Tibial artery (tissue), 4 donors: ENCODE measurements around the gene SLC25A30.
A peak's percentile ranks its signal among the peaks of the same experiment; 100 is the strongest.
"Not testable (repeated sequence)": the region's sequence is repeated elsewhere in the genome, so short reads cannot be mapped to it uniquely, and the experiment has no call there.

ENCODE experiments used
- DNase-seq, 2 donors: peaks; one replicate each; pipeline ENCODE4 v3.0.0-alpha.2; 2019
- H3K27ac ChIP-seq, 2 donors: fragments of 200-600 bp; sonication (generic) in 1 of 2; 1 replicate in 1 of 2; 2 replicates in 1 of 2; pipeline ENCODE4 v1.5.1; 2018 to 2019; ENCODE audit warnings: mild to moderate bottlenecking in 1 of 2
- H3K27me3 ChIP-seq, 2 donors: fragments of 200-600 bp; sonication (generic) in 1 of 2; one replicate each; pipeline versions ENCODE4 v1.5.1 to v1.6.0; 2016 to 2019
- H3K36me3 ChIP-seq, 3 donors: fragments of 200-600 bp; sonication (generic) in 2 of 3; one replicate each; pipeline ENCODE4 v1.5.1; 2016 to 2019; ENCODE audit warnings: mild to moderate bottlenecking in 2 of 3
- H3K4me1 ChIP-seq, 4 donors: fragments of 200-600 bp; sonication (generic) in 2 of 4; 1 replicate in 3 of 4; 2 replicates in 1 of 4; pipeline ENCODE4 v1.5.1; 2016 to 2019
- H3K4me3 ChIP-seq, 2 donors: fragments of 200-600 bp; sonication (generic) in 1 of 2; 1 replicate in 1 of 2; 2 replicates in 1 of 2; pipeline ENCODE4 v1.5.1; 2018 to 2019; ENCODE audit warnings: mild to moderate bottlenecking in 2 of 2
- H3K9me3 ChIP-seq, 3 donors: fragments of 200-600 bp; sonication (generic) in 1 of 3; one replicate each; pipeline ENCODE4 v1.5.1; 2016 to 2019
- intact Hi-C: fragments of 100-400 bp; cut with DNase I; formaldehyde crosslinking; loops from one replicate; pipeline ENCODE4 v1.15.0; 2023; ENCODE audit warnings: low total_unique reads
- TF ChIP-seq, protein P1 (sequence below), 2 experiments: fragments of 200-600 bp in 1 of 2; fragments of 450-650 bp in 1 of 2; IDR thresholded peaks; one replicate each; pipeline ENCODE4 v1.5.1; 2017 to 2019; ENCODE audit warnings: antibody characterized with exemption in 2 of 2, mild to moderate bottlenecking in 1 of 2, moderate library complexity in 1 of 2

SLC25A30 gene

DNA sequence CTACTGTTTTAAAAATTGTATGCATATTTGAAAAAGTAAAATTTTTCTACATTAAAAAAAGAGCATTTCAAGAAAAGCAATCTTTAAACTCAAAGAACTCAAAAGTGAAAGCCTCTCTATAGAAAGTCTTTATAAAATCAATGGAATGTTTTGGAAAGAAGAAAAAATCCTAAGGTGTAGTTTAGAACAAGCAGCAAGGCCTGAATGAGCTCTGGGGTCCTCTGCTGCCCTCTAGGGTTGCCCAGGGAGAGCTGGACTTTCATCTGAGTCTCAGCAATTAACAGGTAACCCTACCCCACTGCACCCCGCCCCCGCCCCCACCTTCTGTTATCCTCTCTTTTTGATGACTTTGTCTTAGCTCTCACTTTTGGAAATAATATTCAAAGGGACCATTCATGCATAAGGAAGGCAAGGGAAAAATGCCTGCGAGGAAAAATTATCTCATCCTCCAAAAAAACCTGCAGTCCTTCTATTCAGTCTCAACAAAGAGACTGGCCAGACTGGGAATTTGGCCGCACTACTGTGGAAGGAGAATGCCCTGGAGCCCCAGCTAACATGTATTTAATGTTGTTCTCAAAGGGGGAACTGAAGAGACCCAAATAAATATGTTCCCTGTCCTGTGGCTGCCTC, 24.1 kb downstream of the SLC25A30 start:
- H3K36me3 ChIP-seq, result peaks cover 0 to 51% (median 38%) of the 10 kb centered on the region in 3 donors
- no peak overlapping the region for H3K27ac ChIP-seq
- no peaks in the 10 kb centered on the region for H3K4me1 ChIP-seq
- intact Hi-C loops, result no loop called here
- H3K4me3 ChIP-seq, result no peak overlapping the region
- H3K9me3 ChIP-seq, result no peaks in the 10 kb centered on the region
- H3K27me3 ChIP-seq, result no peaks in the 10 kb centered on the region
- DNase-seq, result no peak
- TF ChIP-seq, protein P1, sequence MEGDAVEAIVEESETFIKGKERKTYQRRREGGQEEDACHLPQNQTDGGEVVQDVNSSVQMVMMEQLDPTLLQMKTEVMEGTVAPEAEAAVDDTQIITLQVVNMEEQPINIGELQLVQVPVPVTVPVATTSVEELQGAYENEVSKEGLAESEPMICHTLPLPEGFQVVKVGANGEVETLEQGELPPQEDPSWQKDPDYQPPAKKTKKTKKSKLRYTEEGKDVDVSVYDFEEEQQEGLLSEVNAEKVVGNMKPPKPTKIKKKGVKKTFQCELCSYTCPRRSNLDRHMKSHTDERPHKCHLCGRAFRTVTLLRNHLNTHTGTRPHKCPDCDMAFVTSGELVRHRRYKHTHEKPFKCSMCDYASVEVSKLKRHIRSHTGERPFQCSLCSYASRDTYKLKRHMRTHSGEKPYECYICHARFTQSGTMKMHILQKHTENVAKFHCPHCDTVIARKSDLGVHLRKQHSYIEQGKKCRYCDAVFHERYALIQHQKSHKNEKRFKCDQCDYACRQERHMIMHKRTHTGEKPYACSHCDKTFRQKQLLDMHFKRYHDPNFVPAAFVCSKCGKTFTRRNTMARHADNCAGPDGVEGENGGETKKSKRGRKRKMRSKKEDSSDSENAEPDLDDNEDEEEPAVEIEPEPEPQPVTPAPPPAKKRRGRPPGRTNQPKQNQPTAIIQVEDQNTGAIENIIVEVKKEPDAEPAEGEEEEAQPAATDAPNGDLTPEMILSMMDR (IDR thresholded peaks at IDR 0.05), result peak; percentile 21 to 52

DNA sequence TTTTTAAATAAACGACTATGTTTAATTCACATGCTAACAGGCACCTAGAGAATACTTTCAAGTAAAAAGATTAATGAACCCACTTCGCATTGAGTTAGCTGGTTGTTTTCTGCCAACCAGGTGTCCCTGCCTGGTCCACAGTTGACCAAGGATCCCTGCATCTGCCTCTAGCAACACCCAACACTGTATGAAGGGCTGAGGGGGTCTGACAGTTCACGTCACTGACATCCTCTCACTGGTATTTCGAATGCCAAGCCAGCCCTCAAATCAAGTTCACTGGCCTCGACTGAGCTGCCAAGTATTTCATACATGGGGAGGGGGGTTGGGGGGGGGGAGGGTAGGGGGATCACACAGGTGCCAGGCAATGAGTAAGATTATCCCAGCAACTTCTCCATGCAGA, 25.4 kb downstream of the SLC25A30 start:
- H3K36me3 ChIP-seq, result peaks cover 0 to 39% (median 25%) of the 10 kb centered on the region in 3 donors
- TF ChIP-seq, protein P1 (IDR thresholded peaks at IDR 0.05), result no peak

DNA sequence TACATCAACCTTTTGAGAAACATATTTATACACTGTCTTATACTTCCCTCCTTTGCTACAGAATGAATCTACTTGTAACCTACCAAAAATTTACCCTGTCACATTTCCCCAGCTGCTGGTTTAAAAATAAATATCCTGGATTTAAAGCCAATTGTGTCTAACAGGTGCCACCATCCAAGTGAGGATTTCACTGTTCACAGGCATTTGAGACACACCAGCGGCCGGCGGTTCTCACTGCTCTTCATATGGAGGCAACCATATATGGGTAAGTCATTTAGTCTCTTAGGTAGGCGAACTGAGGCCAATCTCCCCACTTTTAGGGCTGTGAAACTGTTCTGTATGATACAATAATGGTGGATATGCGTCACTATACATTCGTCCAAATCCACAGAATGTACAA, 26.2 kb downstream of the SLC25A30 start:
- no peak overlapping the region for H3K27ac ChIP-seq
- no peak for DNase-seq
- no peak overlapping the region for H3K4me3 ChIP-seq
- no peaks in the 10 kb centered on the region for H3K4me1 ChIP-seq
- H3K27me3 ChIP-seq, result no peaks in the 10 kb centered on the region
- intact Hi-C loops, result no loop called here
- TF ChIP-seq, protein P1 (IDR thresholded peaks at IDR 0.05), result no peak
- no peaks in the 10 kb centered on the region for H3K9me3 ChIP-seq
- peaks cover 0 to 42% (median 28%) of the 10 kb centered on the region in 3 donors for H3K36me3 ChIP-seq

More for the DNA sequence above, 25.4 kb downstream of the SLC25A30 start:
- Histone ChIP-seq H3K27me3 (no peaks in the 10 kb centered on the region), H3K27ac (no peak overlapping the region), H3K4me3 (no peak overlapping the region), H3K4me1 (no peaks in the 10 kb centered on the region), H3K9me3 (no peaks in the 10 kb centered on the region)
- DNase-seq, result no peak
- intact Hi-C loops, result no loop called here

DNA sequence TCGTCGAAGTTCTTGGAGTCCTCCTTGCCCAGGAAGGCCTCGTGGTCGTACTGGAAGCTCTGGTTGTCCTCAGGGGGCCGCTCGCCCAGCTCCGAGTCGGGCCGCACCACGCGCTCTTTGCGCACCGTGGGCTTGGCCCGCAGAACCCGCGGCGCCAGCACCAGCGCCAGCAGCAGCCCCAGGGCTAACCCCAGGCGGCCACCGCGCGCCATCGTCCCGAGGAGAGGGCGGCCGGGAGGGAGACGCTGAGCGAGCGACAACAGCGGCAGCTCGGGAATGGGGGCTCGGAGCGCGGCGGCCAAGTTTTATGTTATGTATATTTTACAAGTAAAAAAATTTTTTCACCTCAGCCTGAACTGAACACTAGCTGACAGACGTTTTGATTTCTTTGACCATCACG, 27.0 kb downstream of the SLC25A30 start:
- peaks cover 0 to 42% (median 24%) of the 10 kb centered on the region in 3 donors for H3K36me3 ChIP-seq
- H3K9me3 ChIP-seq, intact Hi-C loops, H3K27ac ChIP-seq, H3K4me1 ChIP-seq, H3K4me3 ChIP-seq, DNase-seq, H3K27me3 ChIP-seq: not testable (repeated sequence)

DNA sequence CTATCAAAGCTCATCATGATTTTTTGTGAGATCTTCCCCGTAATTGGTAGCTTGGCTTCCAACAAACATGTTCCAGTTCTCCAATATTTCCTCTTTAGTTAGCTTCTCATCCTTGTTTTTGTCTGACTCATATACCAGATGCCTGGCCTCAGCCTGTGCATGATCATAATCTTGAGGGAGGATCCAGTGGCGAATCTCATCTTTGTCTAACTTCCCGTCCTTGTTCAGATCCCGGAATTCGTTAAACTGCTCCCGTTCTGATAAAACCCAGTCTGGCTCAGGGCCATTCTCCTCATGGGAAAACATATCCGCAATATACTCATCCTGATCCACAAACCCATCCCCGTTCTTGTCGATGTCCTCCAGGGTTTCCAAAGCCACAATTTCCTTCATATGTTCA, 27.8 kb downstream of the SLC25A30 start:
- H3K27ac ChIP-seq, H3K9me3 ChIP-seq, H3K4me1 ChIP-seq, H3K4me3 ChIP-seq, intact Hi-C loops, DNase-seq, H3K27me3 ChIP-seq: not testable (repeated sequence)
- peaks cover 0 to 44% (median 24%) of the 10 kb centered on the region in 3 donors for H3K36me3 ChIP-seq

DNA sequence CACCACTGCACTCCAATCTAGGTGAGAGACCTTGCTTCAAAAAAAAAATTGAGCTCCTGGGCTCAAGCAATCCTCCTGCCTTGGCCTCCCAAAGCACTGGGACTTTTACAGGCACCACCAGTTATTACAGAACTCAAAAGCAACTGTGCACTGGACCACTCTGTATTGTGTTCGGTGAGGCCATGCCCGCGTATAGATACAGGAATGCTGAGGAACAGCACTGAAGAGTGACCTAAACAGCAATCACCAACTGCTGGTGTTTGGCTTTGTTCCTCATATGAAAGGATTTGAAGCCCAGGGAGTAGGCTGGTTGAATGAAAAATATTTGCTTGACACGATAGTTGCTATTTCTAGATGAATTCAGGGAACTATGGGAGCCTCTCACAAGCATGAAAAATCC, 29.5 kb downstream of the SLC25A30 start:
- Histone ChIP-seq H3K27me3 (no peaks in the 10 kb centered on the region), H3K27ac (no peak overlapping the region), H3K4me1 (no peaks in the 10 kb centered on the region), H3K4me3 (no peak overlapping the region), H3K36me3 (peaks cover 12 to 61% (median 40%) of the 10 kb centered on the region in 3 donors), H3K9me3 (no peaks in the 10 kb centered on the region)
- DNase-seq, result no peak
- TF ChIP-seq, protein P1 (IDR thresholded peaks at IDR 0.05), result no peak
- intact Hi-C loops, result no loop called here

DNA sequence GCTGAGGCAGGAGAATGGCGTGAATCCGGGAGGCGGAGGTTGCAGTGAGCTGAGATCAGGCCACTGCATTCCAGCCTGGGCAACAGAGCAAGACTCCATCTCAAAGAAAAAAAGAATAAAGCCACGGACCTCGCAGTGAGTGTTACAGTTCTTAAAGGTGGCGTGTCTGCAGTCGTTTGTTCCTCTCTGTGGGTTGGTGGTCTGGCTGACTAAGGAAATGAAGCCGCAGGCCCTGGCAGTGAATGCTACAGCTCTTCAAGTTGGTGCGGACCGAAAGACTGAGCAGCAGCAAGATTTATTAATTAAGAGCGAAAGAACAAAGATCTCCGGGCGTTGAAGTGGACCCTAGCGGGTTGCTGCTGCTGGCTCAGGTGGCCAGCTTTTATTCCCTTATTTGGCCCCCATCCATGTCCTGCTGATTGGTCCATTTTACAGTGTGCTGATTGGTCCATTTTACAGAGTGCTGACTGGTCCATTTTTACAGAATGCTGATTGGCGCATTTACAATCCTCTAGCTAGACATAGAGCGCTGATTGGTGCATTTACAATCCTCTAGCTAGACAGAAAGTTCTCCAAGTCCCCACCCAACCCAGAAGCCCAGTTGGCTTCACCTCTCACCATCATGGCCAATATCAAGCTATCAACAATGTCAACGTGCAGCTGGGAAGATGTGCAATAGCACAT, 31.1 kb downstream of the SLC25A30 start:
- H3K4me3 ChIP-seq, intact Hi-C loops: not testable (repeated sequence)

More for the DNA sequence above, 31.1 kb downstream of the SLC25A30 start:
- not testable (repeated sequence) for H3K27me3 ChIP-seq, H3K9me3 ChIP-seq, H3K27ac ChIP-seq, H3K4me1 ChIP-seq, DNase-seq
- peaks cover 12 to 53% (median 41%) of the 10 kb centered on the region in 3 donors for H3K36me3 ChIP-seq
